Globus pallidus (tissue), 1 donor: ENCODE data around the gene TPRA1.

Source experiments
- DNase-seq: peaks from one replicate; pipeline ENCODE4 v3.0.0-alpha.2; 2015; ENCODE audit warnings: low spot score

TPRA1 gene

GRCh38 chr3:127590593-127591465, at the start of gene TPRA1:
TPRA1 (minus strand) TSS chr3:127590733; CDS start chr3:127580146, 10,587 bp downstream.
- DNase-seq: peak; percentile 98

GRCh38 chr3:127640042-127640355, 49.5 kb upstream of the TPRA1 start:
- DNase-seq: no peak

GRCh38 chr3:127639173-127640041, 48.9 kb upstream of the TPRA1 start:
- DNase-seq: no peak

- DNase-seq: no peak
Measured at GRCh38 chr3:127637971-127638370, 47.4 kb upstream of the TPRA1 start.

GRCh38 chr3:127637546-127637945, 47.0 kb upstream of the TPRA1 start:
- DNase-seq: no peak

GRCh38 chr3:127634653-127635052, 44.1 kb upstream of the TPRA1 start:
- no peak for DNase-seq

- no peak for DNase-seq
Measured at GRCh38 chr3:127632035-127632820, 41.7 kb upstream of the TPRA1 start.

GRCh38 chr3:127630811-127631714, 40.5 kb upstream of the TPRA1 start:
- no peak for DNase-seq

- peak; percentile 16 for DNase-seq
Measured at GRCh38 chr3:127629467-127630403, 39.2 kb upstream of the TPRA1 start.

GRCh38 chr3:127628788-127629466, 38.4 kb upstream of the TPRA1 start, which contains the start of gene PODXL2:
PODXL2 (plus strand) TSS chr3:127629185; CDS start chr3:127629220, 35 bp downstream.
- DNase-seq: peak; percentile 50

GRCh38 chr3:127628426-127628787, 37.9 kb upstream of the TPRA1 start:
- no peak for DNase-seq

GRCh38 chr3:127625821-127626220, 35.3 kb upstream of the TPRA1 start:
- no peak for DNase-seq

GRCh38 chr3:127624063-127624462, 33.5 kb upstream of the TPRA1 start:
- DNase-seq: no peak

GRCh38 chr3:127622772-127623576, 32.4 kb upstream of the TPRA1 start:
- DNase-seq: no peak

GRCh38 chr3:127622031-127622430, 31.5 kb upstream of the TPRA1 start:
- no peak for DNase-seq

GRCh38 chr3:127620637-127621375, 30.3 kb upstream of the TPRA1 start:
- no peak for DNase-seq

GRCh38 chr3:127618891-127619290, 28.4 kb upstream of the TPRA1 start:
- DNase-seq: no peak
